ENCODE measurements around the gene ARMC3. TPM values are rescaled to one million over a fixed set of nuclear protein-coding genes. Genes with fewer than 3 reads are reported as not detected.

Gene ARMC3
- total RNA-seq, 1 experiment from 2014 or later, result 0.28 TPM

- no peak overlapping the region for H3K27ac Mint-ChIP-seq
- no peak for ATAC-seq
- ChIA-PET CTCF (no interaction called here), POLR2A (no interaction called here)
- peaks cover 10% of the 10 kb centered on the region for H3K4me1 Mint-ChIP-seq
- H3K27me3 Mint-ChIP-seq (ENCODE audit: low read depth), result peaks cover 14% of the 10 kb centered on the region
- no peak overlapping the region for H3K4me3 Mint-ChIP-seq
- TF ChIP-seq E2F4 (CRISPR knock-in tag; IDR thresholded peaks at IDR 0.05; ENCODE audit: borderline replicate concordance, low read depth), result no peak
- no peak for TF ChIP-seq ATF1 (CRISPR knock-in tag; IDR thresholded peaks at IDR 0.05)
- TF ChIP-seq, protein P1, sequence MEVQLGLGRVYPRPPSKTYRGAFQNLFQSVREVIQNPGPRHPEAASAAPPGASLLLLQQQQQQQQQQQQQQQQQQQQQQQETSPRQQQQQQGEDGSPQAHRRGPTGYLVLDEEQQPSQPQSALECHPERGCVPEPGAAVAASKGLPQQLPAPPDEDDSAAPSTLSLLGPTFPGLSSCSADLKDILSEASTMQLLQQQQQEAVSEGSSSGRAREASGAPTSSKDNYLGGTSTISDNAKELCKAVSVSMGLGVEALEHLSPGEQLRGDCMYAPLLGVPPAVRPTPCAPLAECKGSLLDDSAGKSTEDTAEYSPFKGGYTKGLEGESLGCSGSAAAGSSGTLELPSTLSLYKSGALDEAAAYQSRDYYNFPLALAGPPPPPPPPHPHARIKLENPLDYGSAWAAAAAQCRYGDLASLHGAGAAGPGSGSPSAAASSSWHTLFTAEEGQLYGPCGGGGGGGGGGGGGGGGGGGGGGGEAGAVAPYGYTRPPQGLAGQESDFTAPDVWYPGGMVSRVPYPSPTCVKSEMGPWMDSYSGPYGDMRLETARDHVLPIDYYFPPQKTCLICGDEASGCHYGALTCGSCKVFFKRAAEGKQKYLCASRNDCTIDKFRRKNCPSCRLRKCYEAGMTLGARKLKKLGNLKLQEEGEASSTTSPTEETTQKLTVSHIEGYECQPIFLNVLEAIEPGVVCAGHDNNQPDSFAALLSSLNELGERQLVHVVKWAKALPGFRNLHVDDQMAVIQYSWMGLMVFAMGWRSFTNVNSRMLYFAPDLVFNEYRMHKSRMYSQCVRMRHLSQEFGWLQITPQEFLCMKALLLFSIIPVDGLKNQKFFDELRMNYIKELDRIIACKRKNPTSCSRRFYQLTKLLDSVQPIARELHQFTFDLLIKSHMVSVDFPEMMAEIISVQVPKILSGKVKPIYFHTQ (CRISPR knock-in tag; IDR thresholded peaks at IDR 0.05), result no peak
- no peaks in the 10 kb centered on the region for H3K36me3 Mint-ChIP-seq
- H3K9me3 Mint-ChIP-seq, result no peaks in the 10 kb centered on the region
- DNase-seq (ENCODE audit: low spot score), result no peak
Observed at GRCh38 chr10:23005150-23005549, 77.3 kb downstream of the ARMC3 start.

DNA sequence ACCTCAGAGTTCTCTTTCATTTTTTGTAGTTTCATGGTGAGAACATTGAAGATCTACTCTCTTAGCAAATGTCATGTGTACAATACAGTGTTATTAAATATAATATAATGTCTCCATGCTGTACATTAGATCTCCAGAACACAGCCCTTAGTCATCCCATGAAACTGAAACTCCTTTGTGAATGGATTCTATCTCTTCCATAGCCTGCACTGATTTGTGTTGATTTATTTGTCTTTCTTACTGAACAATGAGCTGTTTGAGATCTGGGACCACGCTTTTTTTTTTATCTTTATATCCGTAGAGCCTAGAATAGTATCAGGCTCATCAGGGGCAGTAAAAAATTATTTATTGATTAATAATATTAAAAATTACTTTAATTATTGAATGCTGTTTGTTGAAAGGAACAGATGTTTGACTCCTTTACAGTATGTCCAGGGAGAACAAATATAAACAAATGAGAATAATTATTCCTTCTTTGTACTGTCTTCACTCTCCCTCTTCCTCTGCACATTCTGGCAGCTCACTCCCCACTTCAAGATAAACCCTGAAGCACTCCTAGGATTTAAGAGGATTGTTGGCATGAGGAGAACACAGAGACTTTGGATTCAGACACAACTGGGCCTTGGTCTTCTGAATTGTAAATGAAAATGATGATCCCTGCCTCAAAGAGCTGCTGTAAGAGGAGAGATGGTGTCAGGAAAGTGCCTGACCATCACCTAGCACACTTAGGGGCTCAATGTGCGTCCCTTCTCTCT, 85.9 kb downstream of the ARMC3 start:
- Mint-ChIP-seq H3K4me3 (no peak overlapping the region), H3K9me3 (peaks cover 5% of the 10 kb centered on the region), H3K36me3 (0 out of 2 replicates have a peak, but pooled peaks cover 2% of the 10 kb centered on the region), H3K4me1 (peaks cover 4% of the 10 kb centered on the region; the same call in 1 of the 2 replicates), H3K27me3 (ENCODE audit: low read depth) (peaks cover 17% of the 10 kb centered on the region), H3K27ac (no peak overlapping the region)
- TF ChIP-seq, protein P1 (CRISPR knock-in tag; IDR thresholded peaks at IDR 0.05), result no peak
- TF ChIP-seq SMAD4 (CRISPR knock-in tag; IDR thresholded peaks at IDR 0.05) (no peak), NFE2L1 (CRISPR knock-in tag; IDR thresholded peaks at IDR 0.05) (no peak)
- DNase-seq (ENCODE audit: low spot score) (no peak), ATAC-seq (no peak)
- ChIA-PET CTCF (no interaction called here), POLR2A (no interaction called here)

DNA sequence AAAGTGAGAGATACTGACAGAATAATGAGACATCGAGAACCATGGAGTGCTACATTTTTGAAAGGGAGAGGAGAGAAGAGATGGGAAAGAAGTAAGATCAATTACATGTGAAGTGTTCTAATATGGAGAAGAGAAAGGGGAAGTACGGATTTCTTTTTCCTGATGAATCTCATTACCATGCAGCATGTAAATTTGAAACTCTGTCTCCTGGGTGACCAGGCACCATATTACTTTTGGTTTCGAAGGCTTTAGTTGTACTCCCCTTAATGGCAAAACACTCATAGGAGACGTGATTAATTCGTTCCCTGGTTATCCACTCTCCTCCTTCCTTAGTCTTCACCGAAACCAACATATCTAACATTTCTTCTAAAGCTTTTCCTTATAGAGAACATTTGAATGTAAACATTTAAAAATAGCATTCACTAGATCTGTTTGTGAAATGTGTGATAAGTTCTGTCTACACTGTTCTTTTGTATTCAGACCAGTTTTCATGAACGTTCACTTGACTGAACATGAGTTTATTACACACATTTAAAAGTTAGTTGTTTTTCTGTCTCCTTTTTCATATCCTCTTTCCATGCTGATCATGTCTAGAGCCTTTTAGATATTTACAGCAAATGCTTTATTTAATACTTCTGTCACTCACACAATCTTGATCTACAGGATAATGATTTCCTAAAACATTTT, 87.3 kb downstream of the ARMC3 start:
- no peak overlapping the region for H3K4me3 Mint-ChIP-seq
- peaks cover 13% of the 10 kb centered on the region for H3K27me3 Mint-ChIP-seq (ENCODE audit: low read depth)
- POLR2A ChIA-PET, result no interaction called here
- peaks cover 4% of the 10 kb centered on the region; the same call in 1 of the 2 replicates for H3K4me1 Mint-ChIP-seq
- 0 out of 2 replicates have a peak, but pooled peaks cover 2% of the 10 kb centered on the region for H3K36me3 Mint-ChIP-seq
- CTCF ChIA-PET, result no interaction called here
- DNase-seq (ENCODE audit: low spot score) (no peak), ATAC-seq (no peak)
- peaks cover 5% of the 10 kb centered on the region for H3K9me3 Mint-ChIP-seq
- no peak for TF ChIP-seq SMAD3 (CRISPR knock-in tag; IDR thresholded peaks at IDR 0.05; ENCODE audit: borderline replicate concordance)
- TF ChIP-seq ZNF317 (CRISPR knock-in tag; IDR thresholded peaks at IDR 0.05; ENCODE audit: borderline replicate concordance, low read depth), result no peak
- TF ChIP-seq, protein P2, sequence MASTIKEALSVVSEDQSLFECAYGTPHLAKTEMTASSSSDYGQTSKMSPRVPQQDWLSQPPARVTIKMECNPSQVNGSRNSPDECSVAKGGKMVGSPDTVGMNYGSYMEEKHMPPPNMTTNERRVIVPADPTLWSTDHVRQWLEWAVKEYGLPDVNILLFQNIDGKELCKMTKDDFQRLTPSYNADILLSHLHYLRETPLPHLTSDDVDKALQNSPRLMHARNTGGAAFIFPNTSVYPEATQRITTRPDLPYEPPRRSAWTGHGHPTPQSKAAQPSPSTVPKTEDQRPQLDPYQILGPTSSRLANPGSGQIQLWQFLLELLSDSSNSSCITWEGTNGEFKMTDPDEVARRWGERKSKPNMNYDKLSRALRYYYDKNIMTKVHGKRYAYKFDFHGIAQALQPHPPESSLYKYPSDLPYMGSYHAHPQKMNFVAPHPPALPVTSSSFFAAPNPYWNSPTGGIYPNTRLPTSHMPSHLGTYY (CRISPR knock-in tag; IDR thresholded peaks at IDR 0.05), result no peak
- no peak for TF ChIP-seq ARID4B (CRISPR knock-in tag; IDR thresholded peaks at IDR 0.05; ENCODE audit: borderline replicate concordance)
- no peak for TF ChIP-seq IRF2 (CRISPR knock-in tag; IDR thresholded peaks at IDR 0.05; ENCODE audit: borderline replicate concordance, low read depth)
- no peak overlapping the region for H3K27ac Mint-ChIP-seq
